Central memory CD8-positive, alpha-beta T cell (primary cell): ENCODE measurements around the gene ZFAND3.
A peak's percentile ranks its signal among the peaks of the same experiment; 100 is the strongest.
"Not testable (repeated sequence)": the region's sequence is repeated elsewhere in the genome, so short reads cannot be mapped to it uniquely, and the experiment has no call there.

Experiments used
- ATAC-seq: fragments of 150-1000 bp; cut with Tn5 transposase; replicated peaks from 2 replicates; pipeline ENCODE4 v1.10.0; 2022; ENCODE audit warnings: mild to moderate bottlenecking, moderate FRiP score, moderate number of reproducible peaks; ENCODE audit not compliant: poor library complexity, severe bottlenecking; ENCODE audit errors: extremely low read depth
- DNase-seq, 2 donors: peaks; one replicate each; pipeline ENCODE4 v3.0.0; 2021; ENCODE audit warnings: low spot score in 2 of 2
- H3K27ac Mint-ChIP-seq: one replicate; pipeline ENCODE4 v1.8.0; 2022; ENCODE audit warnings: low read depth, mild to moderate bottlenecking, moderate library complexity, mixed read lengths
- H3K27me3 Mint-ChIP-seq: one replicate; pipeline ENCODE4 v1.8.0; 2022; ENCODE audit warnings: mixed read lengths
- H3K36me3 Mint-ChIP-seq: one replicate; pipeline ENCODE4 v1.8.0; 2022; ENCODE audit warnings: mild to moderate bottlenecking, moderate library complexity, mixed read lengths; ENCODE audit not compliant: insufficient read depth
- H3K4me1 Mint-ChIP-seq: one replicate; pipeline ENCODE4 v1.8.0; 2022; ENCODE audit warnings: mixed read lengths
- H3K4me3 Mint-ChIP-seq: one replicate; pipeline ENCODE4 v1.8.0; 2022; ENCODE audit warnings: mild to moderate bottlenecking, moderate library complexity, mixed read lengths
- H3K9me3 Mint-ChIP-seq: one replicate; pipeline ENCODE4 v1.8.0; 2022; ENCODE audit warnings: mixed read lengths

ZFAND3 gene

DNA sequence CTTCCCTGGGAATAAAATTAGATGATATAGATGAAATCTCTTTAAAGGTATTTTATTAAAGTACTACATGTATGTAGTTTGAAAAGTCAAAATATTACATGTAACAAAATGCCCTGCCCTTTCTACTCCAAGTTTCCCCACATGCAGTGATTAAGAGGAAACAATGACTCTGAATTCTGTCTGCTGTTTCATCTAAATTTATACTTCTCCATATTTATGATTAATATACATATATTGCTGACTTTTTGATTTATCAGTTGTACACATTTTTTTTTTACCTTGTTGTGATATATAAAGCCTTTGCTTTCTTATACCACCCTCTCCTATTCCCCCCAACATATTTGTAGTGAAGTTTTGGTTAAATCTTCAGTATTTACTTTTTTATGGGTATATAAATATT is 127.9 kb downstream of the ZFAND3 start:
- Mint-ChIP-seq H3K4me3 (no peak overlapping the region), H3K4me1 (peaks cover 72% of the 10 kb centered on the region), H3K36me3 (peaks cover 1% of the 10 kb centered on the region), H3K9me3 (no peaks in the 10 kb centered on the region), H3K27ac (no peak overlapping the region), H3K27me3 (no peaks in the 10 kb centered on the region)
- ATAC-seq (no peak), DNase-seq (no peak)

DNA sequence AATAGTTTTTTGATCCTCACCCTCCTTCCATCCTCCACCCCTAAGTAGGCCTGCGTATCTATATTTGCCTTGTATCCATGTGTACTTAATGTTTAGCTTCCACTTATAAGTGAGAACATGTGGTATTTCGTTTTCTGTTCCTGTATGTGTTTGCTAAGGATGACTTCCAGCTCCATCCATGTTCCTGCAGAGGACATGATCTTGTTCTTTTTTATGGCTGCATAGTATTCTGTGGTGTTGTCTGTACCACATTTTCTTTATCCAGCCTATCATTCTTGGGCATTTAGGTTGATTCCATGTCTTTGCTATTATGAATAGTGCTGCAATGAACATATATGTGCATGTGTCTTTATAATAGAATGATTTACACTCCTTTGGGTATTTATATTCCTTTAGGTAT is 129.1 kb downstream of the ZFAND3 start:
- not testable (repeated sequence) for ATAC-seq, DNase-seq, H3K36me3 Mint-ChIP-seq, H3K4me3 Mint-ChIP-seq, H3K27me3 Mint-ChIP-seq, H3K9me3 Mint-ChIP-seq, H3K27ac Mint-ChIP-seq
- H3K4me1 Mint-ChIP-seq = peaks cover 70% of the 10 kb centered on the region

GRCh38 chr6:37952027-37952426 is 132.5 kb downstream of the ZFAND3 start:
- Mint-ChIP-seq H3K4me1 (peaks cover 45% of the 10 kb centered on the region), H3K36me3 (no peaks in the 10 kb centered on the region), H3K9me3 (no peaks in the 10 kb centered on the region), H3K4me3 (no peak overlapping the region), H3K27ac (no peak overlapping the region), H3K27me3 (no peaks in the 10 kb centered on the region)
- DNase-seq (no peak), ATAC-seq (no peak)

DNA sequence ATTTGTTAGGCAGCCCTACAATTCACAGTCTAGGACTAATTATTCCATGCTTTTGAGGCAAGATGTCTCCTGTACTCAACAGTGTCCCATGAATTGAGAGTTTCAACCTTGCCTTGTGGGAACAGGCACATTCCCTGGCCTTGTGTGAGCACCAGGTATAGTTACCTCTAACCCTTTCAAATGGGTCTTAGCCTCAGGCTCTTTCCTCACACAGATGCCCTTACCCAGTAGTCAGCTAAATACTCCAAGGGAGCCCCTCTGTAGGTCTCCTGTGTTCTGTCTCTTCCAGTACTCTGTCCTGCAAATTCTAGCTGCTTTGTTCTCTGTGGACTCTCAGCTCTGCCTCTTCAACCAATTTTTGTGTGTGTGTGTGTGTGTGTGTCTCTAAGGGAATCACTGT is 135.3 kb downstream of the ZFAND3 start:
- Mint-ChIP-seq H3K36me3 (no peaks in the 10 kb centered on the region), H3K27ac (no peak overlapping the region)

GRCh38 chr6:37956711-37957275 is 137.3 kb downstream of the ZFAND3 start:
- Mint-ChIP-seq H3K9me3 (no peaks in the 10 kb centered on the region), H3K36me3 (no peaks in the 10 kb centered on the region), H3K27me3 (no peaks in the 10 kb centered on the region), H3K4me1 (peaks cover 25% of the 10 kb centered on the region), H3K27ac (no peak overlapping the region), H3K4me3 (no peak overlapping the region)
- no peak for ATAC-seq
- no peak for DNase-seq

More for the DNA sequence above, 135.3 kb downstream of the ZFAND3 start:
- ATAC-seq = no peak
- no peaks in the 10 kb centered on the region for H3K27me3 Mint-ChIP-seq
- H3K4me1 Mint-ChIP-seq = peaks cover 34% of the 10 kb centered on the region
- no peaks in the 10 kb centered on the region for H3K9me3 Mint-ChIP-seq
- H3K4me3 Mint-ChIP-seq = no peak overlapping the region
- DNase-seq = no peak

GRCh38 chr6:37959061-37959460 is 139.5 kb downstream of the ZFAND3 start:
- no peak overlapping the region for H3K4me3 Mint-ChIP-seq
- H3K27me3 Mint-ChIP-seq = no peaks in the 10 kb centered on the region
- no peak for DNase-seq
- H3K9me3 Mint-ChIP-seq = peaks cover 5% of the 10 kb centered on the region
- no peak for ATAC-seq
- peaks cover 32% of the 10 kb centered on the region for H3K4me1 Mint-ChIP-seq
- no peak overlapping the region for H3K27ac Mint-ChIP-seq
- H3K36me3 Mint-ChIP-seq = no peaks in the 10 kb centered on the region

DNA sequence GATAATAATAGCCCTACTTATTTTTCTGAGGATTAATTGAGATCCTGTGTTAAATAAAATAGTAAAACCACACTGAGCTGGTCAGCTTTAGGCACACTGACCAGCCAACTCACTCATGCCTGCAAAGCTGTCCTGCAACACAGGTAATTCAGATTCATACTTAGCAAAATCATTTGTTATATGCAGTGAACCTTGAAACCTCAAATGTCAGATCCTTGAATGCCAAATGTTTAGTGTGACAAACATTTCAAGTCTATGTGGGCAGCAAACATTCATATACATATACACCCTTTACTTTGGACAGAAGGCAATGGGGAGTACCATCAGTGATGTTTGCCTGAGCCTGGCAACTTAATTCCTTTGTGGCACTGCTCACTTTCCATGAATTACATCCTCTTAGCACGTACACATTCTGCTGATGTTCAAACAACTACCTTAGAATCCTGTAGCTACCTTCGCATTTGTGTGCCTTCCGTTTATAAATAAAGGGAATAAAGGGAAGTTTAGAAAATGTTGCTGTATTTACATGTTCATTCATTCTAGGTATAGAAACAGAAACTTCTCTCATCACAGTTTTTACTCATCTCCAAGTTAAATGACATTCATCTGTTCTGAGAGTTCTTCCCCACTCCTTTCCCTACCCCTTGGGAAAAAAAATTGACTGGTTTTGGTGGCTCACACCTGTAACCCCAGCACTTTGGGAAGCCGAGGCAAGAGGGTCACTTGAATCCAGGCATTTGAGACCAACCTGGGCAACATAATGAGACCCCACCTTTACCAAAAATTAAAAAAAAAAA is 140.8 kb downstream of the ZFAND3 start:
- Mint-ChIP-seq H3K27ac (no peak overlapping the region), H3K4me1 (peaks cover 42% of the 10 kb centered on the region), H3K9me3 (peaks cover 5% of the 10 kb centered on the region), H3K4me3 (no peak overlapping the region), H3K27me3 (no peaks in the 10 kb centered on the region), H3K36me3 (no peaks in the 10 kb centered on the region)
- DNase-seq (no peak), ATAC-seq (no peak)

DNA sequence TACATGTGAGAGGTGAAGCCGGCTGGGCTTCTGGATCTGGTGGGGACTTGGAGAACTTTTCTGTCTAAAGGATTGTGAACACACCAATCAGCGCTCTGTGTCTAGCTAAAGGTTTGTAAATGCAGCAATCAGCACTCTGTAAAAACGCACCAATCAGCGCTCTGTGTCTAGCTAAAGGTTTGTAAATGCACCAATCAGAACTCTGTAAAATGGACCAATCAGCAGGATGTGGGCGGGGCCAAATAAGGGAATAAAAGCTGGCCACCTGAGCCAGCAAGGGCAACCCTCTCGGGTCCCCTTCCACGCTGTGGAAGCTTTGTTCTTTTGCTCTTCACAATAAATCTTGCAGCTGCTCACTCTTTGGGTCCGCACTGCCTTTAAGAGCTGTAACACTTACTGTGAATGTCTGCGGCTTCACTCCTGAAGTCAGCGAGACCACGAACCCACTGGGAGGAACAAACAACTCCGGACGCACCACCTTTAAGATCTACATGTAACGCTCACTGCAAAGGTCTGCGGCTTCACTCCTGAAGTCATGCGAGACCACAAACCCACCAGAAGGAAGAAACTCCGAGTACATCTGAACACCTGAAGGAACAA is 143.1 kb downstream of the ZFAND3 start:
- not testable (repeated sequence) for H3K27ac Mint-ChIP-seq, H3K27me3 Mint-ChIP-seq, H3K9me3 Mint-ChIP-seq, ATAC-seq, H3K36me3 Mint-ChIP-seq
- Mint-ChIP-seq H3K4me1 (peaks cover 54% of the 10 kb centered on the region), H3K4me3 (peak overlapping the region; percentile 2)
- peak in 1 of 2 donors; percentile 13 for DNase-seq

DNA sequence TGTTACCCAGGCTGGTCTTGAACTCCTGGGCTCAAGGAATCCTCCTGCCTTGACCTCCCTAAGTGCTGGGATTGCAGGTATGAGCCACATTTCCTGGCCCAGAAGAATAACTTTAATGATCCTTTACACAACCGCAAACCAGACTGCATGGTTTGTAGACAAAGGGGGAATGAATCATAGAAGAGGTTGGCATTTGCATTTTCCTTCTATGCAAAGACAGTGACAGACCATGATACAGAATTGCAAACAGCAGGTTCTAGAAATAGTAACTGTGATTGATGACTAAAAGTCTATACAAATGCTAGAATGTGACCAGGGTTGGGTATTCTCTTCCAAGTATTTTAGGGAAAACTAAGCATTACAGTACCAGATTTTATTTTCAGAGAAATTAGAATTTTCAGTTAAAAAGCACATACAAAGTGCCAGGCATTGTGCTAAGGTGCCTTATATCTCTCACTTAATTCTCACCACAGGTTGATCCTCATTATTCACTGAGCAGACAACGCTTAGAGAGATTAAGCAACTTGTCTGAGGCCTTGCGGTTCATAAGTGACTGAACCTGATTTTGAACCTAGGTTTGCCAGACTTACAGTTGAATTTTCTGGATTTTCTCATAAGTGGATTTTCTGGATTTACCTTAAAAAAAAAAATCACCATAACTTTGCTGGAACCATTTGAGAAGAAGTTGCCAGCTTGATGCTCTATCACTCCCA is 146.6 kb downstream of the ZFAND3 start:
- DNase-seq (no peak), ATAC-seq (no peak)
- Mint-ChIP-seq H3K4me1 (peaks cover 75% of the 10 kb centered on the region), H3K27me3 (no peaks in the 10 kb centered on the region), H3K27ac (no peak overlapping the region), H3K9me3 (peaks cover 5% of the 10 kb centered on the region), H3K36me3 (peaks cover 2% of the 10 kb centered on the region), H3K4me3 (no peak overlapping the region)

- peaks cover 75% of the 10 kb centered on the region for H3K4me1 Mint-ChIP-seq
- no peak for ATAC-seq
- H3K27me3 Mint-ChIP-seq = no peaks in the 10 kb centered on the region
- no peak overlapping the region for H3K27ac Mint-ChIP-seq
- H3K36me3 Mint-ChIP-seq = peaks cover 2% of the 10 kb centered on the region
- no peak for DNase-seq
- peaks cover 5% of the 10 kb centered on the region for H3K9me3 Mint-ChIP-seq
- H3K4me3 Mint-ChIP-seq = no peak overlapping the region
Measured at GRCh38 chr6:37966801-37967200, 147.3 kb downstream of the ZFAND3 start.

DNA sequence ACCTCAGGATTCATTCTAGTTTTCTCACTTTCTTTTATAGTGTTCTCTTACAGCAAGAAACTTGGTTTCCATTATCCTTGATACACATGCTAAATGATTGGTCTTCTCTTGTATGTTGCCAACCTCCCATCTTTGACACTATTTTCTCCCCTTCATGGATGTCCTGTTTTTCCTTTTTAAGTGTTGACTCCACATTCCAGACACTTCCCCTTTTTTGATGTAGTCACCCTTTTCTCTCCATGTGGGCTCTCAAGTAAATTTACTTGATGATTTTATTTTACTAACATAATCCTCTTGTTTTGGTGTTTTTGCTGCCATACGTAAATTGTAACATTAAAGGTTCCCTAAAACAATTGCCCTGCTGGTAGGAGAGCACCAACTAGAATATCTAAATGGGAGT is 148.1 kb downstream of the ZFAND3 start:
- DNase-seq (no peak), ATAC-seq (no peak)
- Mint-ChIP-seq H3K4me1 (peaks cover 75% of the 10 kb centered on the region), H3K4me3 (no peak overlapping the region), H3K27ac (peak overlapping the region; percentile 19), H3K27me3 (no peaks in the 10 kb centered on the region), H3K36me3 (peaks cover 2% of the 10 kb centered on the region), H3K9me3 (no peaks in the 10 kb centered on the region)

DNA sequence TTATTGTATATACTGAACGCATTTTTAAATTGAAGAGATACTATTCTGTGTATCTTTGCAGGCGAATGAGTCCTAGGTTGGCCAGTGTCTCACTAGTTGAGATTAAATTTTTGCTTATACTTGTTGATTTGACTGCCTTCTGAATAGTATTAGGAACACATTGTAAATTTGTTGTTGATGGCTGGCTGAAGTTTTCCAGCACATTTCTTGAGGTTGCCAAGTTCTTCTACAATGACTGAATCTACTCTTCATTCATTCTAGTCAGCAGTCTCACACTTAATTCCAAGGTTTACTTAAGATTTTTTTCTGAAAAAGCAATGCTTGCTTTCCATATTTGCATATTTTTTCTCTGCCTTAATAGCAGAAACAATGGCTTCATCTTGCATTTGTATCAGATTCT is 151.7 kb downstream of the ZFAND3 start:
- ATAC-seq (no peak), DNase-seq (no peak)
- H3K36me3 Mint-ChIP-seq = peaks cover 2% of the 10 kb centered on the region
- no peaks in the 10 kb centered on the region for H3K27me3 Mint-ChIP-seq
- H3K4me1 Mint-ChIP-seq = peaks cover 49% of the 10 kb centered on the region
- H3K9me3 Mint-ChIP-seq = no peaks in the 10 kb centered on the region
- H3K27ac Mint-ChIP-seq = no peak overlapping the region
- no peak overlapping the region for H3K4me3 Mint-ChIP-seq
